Ascending aorta (tissue), 2 donors: ENCODE data around the gene PITPNC1. TPM values are rescaled to one million over a fixed set of nuclear protein-coding genes. Genes with fewer than 3 reads are reported as not detected.

Experiments
- DNase-seq, 2 donors: peaks; one replicate each; pipeline ENCODE4 v3.0.0-alpha.2; 2019; ENCODE audit warnings: low spot score in 2 of 2
- H3K27ac ChIP-seq, 2 donors: fragments of 200-600 bp; sonication (generic); one replicate each; pipeline ENCODE4 v1.5.1; 2016 to 2017; ENCODE audit warnings: mild to moderate bottlenecking in 1 of 2
- H3K27me3 ChIP-seq: fragments of 200-600 bp; sonication (generic); one replicate; pipeline ENCODE4 v1.5.1; 2017
- H3K36me3 ChIP-seq, 2 donors: fragments of 200-600 bp; sonication (generic); one replicate each; pipeline ENCODE4 v1.5.1; 2016
- H3K4me1 ChIP-seq, 2 donors: fragments of 200-600 bp; sonication (generic); one replicate each; pipeline ENCODE4 v1.5.1; 2016 to 2017; ENCODE audit warnings: mild to moderate bottlenecking in 1 of 2
- H3K4me3 ChIP-seq, 2 donors: fragments of 200-600 bp; sonication (generic); one replicate each; pipeline ENCODE4 v1.5.1; 2016 to 2017; ENCODE audit warnings: mild to moderate bottlenecking in 1 of 2
- H3K9me3 ChIP-seq, 2 donors: fragments of 200-600 bp; sonication (generic); one replicate each; pipeline ENCODE4 v1.5.1; 2016
- intact Hi-C: fragments of 100-400 bp; cut with DNase I; formaldehyde crosslinking; loops from one replicate; pipeline ENCODE4 v1.15.1; 2023
- total RNA-seq: library from RNA; depleted of rRNA; stranded (reverse); fragments of >200 nt; gene quantifications from one replicate; pipeline ENCODE4 v1.1.0, GENCODE V29; 2016
- TF ChIP-seq, protein P1 (sequence below), 3 experiments: fragments of 200-600 bp in 2 of 3; fragments of 450-650 bp in 1 of 3; sonication (generic) in 2 of 3; IDR thresholded peaks; one replicate each; pipeline ENCODE4 v1.5.1; 2016 to 2019; ENCODE audit warnings: antibody characterized with exemption in 3 of 3, mild to moderate bottlenecking in 1 of 3, moderate library complexity in 1 of 3

PITPNC1 gene
- total RNA-seq, 1 donor from 2014 or later, result 10.9 TPM

GRCh38 chr17:67443931-67444595 lies 67.0 kb downstream of the PITPNC1 start:
- Histone ChIP-seq H3K4me1 (no peaks in the 10 kb centered on the region), H3K4me3 (no peak overlapping the region), H3K36me3 (no peaks in the 10 kb centered on the region), H3K27ac (peak overlapping the region in 1 of 2 donors; percentile 27), H3K9me3 (no peaks in the 10 kb centered on the region), H3K27me3 (no peaks in the 10 kb centered on the region)
- intact Hi-C loops, result no loop called here
- no peak for DNase-seq
- TF ChIP-seq, protein P1, sequence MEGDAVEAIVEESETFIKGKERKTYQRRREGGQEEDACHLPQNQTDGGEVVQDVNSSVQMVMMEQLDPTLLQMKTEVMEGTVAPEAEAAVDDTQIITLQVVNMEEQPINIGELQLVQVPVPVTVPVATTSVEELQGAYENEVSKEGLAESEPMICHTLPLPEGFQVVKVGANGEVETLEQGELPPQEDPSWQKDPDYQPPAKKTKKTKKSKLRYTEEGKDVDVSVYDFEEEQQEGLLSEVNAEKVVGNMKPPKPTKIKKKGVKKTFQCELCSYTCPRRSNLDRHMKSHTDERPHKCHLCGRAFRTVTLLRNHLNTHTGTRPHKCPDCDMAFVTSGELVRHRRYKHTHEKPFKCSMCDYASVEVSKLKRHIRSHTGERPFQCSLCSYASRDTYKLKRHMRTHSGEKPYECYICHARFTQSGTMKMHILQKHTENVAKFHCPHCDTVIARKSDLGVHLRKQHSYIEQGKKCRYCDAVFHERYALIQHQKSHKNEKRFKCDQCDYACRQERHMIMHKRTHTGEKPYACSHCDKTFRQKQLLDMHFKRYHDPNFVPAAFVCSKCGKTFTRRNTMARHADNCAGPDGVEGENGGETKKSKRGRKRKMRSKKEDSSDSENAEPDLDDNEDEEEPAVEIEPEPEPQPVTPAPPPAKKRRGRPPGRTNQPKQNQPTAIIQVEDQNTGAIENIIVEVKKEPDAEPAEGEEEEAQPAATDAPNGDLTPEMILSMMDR (IDR thresholded peaks at IDR 0.05), result no peak

- no peak overlapping the region for H3K4me3 ChIP-seq
- no peaks in the 10 kb centered on the region for H3K9me3 ChIP-seq
- no peaks in the 10 kb centered on the region for H3K4me1 ChIP-seq
- no peak for DNase-seq
- intact Hi-C loops, result no loop called here
- TF ChIP-seq, protein P1 (IDR thresholded peaks at IDR 0.05), result no peak
- H3K27ac ChIP-seq, result no peak overlapping the region
- H3K36me3 ChIP-seq, result no peaks in the 10 kb centered on the region
- no peaks in the 10 kb centered on the region for H3K27me3 ChIP-seq
Observed at GRCh38 chr17:67448449-67448848, 71.4 kb downstream of the PITPNC1 start.

GRCh38 chr17:67449065-67449464 lies 72.0 kb downstream of the PITPNC1 start:
- Histone ChIP-seq H3K9me3 (no peaks in the 10 kb centered on the region), H3K4me1 (no peaks in the 10 kb centered on the region), H3K4me3 (no peak overlapping the region), H3K36me3 (no peaks in the 10 kb centered on the region), H3K27ac (no peak overlapping the region), H3K27me3 (no peaks in the 10 kb centered on the region)
- TF ChIP-seq, protein P1 (IDR thresholded peaks at IDR 0.05), result no peak
- intact Hi-C loops, result no loop called here
- DNase-seq, result no peak

DNA sequence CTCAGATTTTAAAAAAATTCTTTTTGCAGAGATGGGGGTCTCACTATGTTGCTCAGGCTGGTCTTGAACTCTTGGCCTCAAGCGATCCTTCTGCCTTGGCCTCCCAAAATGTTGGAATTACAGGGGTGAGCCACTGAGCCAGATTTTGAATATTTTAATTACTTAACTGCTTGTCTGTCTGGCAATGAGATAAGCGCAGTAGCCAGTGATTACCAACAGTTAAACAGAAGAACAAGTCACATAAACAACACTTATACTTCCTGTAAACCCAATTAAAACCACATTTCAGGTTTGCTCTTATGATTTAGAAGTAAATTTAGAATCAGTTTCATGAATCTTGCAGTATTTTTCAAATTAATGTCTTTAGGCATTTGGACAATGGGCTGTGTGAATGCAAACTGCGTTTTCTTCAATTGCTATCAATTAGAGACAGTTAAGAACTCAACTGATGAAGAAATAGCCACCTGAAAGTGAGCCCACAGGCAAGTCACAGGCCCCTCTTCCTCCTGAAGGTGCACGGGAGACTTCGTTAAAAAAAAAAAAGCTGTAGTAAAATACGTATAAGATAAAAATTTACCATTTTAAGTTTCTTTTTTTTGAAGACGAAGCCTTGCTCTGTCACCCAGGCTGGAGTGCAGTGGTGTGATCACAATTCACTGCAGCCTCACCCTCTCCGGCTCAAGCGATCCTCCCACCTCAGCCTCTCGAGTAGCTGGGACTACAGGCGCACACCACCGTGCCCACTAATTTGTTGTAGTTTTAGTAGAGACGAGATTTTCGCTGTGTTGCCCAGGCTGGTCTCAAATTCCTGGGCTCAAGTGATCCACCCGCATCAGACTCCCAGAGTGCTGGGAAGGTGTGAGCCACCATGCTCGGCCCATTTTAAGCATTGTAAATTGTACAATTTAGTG lies 73.0 kb downstream of the PITPNC1 start:
- H3K9me3 ChIP-seq, result no peaks in the 10 kb centered on the region
- peak in 1 of 2 donors; percentile 31 for DNase-seq

GRCh38 chr17:67452681-67453554 lies 75.8 kb downstream of the PITPNC1 start:
- Histone ChIP-seq H3K27ac (no peak overlapping the region), H3K4me1 (no peaks in the 10 kb centered on the region), H3K9me3 (no peaks in the 10 kb centered on the region), H3K27me3 (no peaks in the 10 kb centered on the region), H3K36me3 (no peaks in the 10 kb centered on the region), H3K4me3 (no peak overlapping the region)
- intact Hi-C loops, result no loop called here
- TF ChIP-seq, protein P1 (IDR thresholded peaks at IDR 0.05), result no peak
- DNase-seq, result peak in 1 of 2 donors; percentile 30

More for the DNA sequence above, 73.0 kb downstream of the PITPNC1 start:
- H3K27ac ChIP-seq, result no peak overlapping the region
- intact Hi-C loops, result no loop called here
- TF ChIP-seq, protein P1 (IDR thresholded peaks at IDR 0.05), result no peak
- H3K4me3 ChIP-seq, result no peak overlapping the region
- no peaks in the 10 kb centered on the region for H3K27me3 ChIP-seq
- H3K4me1 ChIP-seq, result no peaks in the 10 kb centered on the region
- no peaks in the 10 kb centered on the region for H3K36me3 ChIP-seq
